ENCODE data around the gene PSEN2.
"Not testable (repeated sequence)": the region's sequence is repeated elsewhere in the genome, so short reads cannot be mapped to it uniquely, and the experiment has no call there.

Gene PSEN2

DNA sequence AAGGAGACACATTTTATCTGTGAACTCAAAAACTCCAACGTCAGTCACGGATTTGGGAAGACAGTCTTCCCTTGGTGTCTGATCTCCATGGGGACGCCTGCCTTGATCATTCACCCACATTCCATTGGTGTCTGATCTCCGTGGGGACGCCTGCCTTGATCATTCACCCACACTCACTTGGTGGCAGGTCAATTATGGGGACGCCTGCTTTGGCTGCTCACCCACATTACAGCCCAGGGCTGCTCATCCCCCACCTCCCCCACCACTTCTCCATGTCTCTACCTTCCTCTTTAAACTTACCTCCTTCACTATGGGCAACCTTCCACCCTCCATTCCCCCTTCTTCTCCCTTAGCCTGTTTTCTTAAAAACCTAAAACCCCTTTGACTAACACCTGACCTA is 36.2 kb upstream of the PSEN2 start:
- H3K9me3 ChIP-seq; H3K36me3 ChIP-seq (replicated peaks); H3K4me1 ChIP-seq; H3K4me3 ChIP-seq; in situ Hi-C loops (cut with MboI; ENCODE audit: low sequenced_read_pairs); H3K27me3 ChIP-seq (ENCODE audit: low read depth); DNase-seq (ENCODE audit: low spot score in 2 of 2): not testable (repeated sequence)

DNA sequence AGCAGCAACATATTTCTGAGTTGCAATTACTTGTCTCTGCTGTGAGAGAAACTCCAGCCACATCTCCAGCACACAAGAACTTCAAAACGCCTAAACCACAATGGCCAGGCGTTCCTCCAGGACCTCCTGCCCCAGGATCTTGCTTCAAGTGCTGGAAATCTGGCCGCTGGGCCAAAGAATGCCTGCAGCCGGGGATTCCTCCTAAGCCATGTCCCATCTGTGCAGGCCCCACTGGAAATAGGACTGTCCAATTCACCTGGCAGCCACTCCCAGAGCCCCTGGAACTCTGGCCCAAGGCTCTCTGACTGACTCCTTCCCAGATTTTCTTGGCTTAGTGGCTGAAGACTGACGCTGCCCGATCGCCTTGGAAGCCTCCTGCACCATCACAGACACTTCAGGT is 35.0 kb upstream of the PSEN2 start:
- in situ Hi-C loops (cut with MboI; ENCODE audit: low sequenced_read_pairs); H3K4me3 ChIP-seq; DNase-seq (ENCODE audit: low spot score in 2 of 2); H3K4me1 ChIP-seq; H3K27me3 ChIP-seq (ENCODE audit: low read depth); H3K36me3 ChIP-seq (replicated peaks); H3K9me3 ChIP-seq: not testable (repeated sequence)

DNA sequence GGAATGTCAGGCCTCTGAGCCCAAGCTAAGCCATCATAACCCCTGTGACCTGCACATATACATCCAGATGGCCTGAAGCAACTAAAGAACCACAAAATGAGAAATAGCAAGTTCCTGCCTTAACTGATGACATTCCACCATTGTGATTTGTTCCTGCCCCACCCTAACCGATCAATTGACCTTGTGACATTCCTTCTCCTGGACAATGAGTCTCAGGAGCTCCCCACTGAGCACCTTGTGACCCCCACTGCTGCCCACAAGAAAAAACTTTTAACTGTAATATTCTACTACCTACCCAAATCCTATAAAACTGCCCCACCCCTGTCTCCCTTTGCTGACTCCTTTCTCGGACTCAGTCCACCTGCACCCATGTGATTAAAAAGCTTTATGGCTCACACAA is 32.5 kb upstream of the PSEN2 start:
- H3K36me3 ChIP-seq (replicated peaks); H3K9me3 ChIP-seq; H3K4me1 ChIP-seq; H3K4me3 ChIP-seq; H3K27me3 ChIP-seq (ENCODE audit: low read depth); in situ Hi-C loops (cut with MboI; ENCODE audit: low sequenced_read_pairs); DNase-seq (ENCODE audit: low spot score in 2 of 2): not testable (repeated sequence)

DNA sequence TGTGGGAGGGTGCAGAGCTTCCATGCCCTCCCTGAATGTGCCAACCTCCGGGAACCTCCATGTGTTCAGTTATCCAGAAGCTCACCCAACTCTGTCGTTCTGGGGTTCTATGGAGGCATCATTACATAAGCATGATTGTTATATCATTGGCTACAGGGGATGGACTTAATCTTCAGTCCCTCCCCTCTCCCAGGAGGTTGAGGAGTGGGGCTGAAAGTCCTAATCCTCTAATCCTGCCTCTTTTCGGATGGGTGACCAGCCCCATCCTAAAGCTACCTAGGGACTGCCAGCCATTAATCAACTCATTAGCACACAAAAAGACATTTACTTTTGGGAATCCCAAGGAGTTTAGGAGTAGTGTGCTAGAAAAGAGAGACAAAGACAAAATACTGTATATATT is 32.0 kb upstream of the PSEN2 start:
- Histone ChIP-seq H3K27me3 (ENCODE audit: low read depth) (no peaks in the 10 kb centered on the region), H3K9me3 (no peaks in the 10 kb centered on the region; the same call in 1 of the 2 replicates), H3K4me1 (no peaks in the 10 kb centered on the region; the same call in 1 of the 2 replicates), H3K36me3 (replicated peaks) (no peaks in the 10 kb centered on the region), H3K4me3 (no peak overlapping the region)
- in situ Hi-C loops (cut with MboI; ENCODE audit: low sequenced_read_pairs) = no loop called here
- DNase-seq (ENCODE audit: low spot score in 2 of 2) = no peak

DNA sequence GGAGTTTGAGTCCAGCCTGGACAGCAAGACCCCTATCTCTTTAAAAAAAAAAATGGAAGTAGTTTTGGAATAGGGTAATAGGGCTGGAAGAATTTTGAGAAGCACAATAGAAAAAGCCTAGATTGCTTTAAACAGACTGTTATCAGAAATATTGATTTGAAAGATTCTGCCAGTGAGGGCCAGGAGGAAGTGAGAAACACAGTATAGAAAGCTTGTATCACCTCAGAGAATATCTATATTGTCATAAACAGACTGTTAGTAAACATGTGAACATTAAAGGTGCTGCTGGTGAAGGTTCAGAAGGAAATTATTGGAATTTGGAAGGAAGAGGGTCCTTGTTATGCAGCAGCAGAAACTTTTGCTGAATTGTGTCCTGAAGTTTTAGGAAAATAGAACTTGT is 24.8 kb upstream of the PSEN2 start:
- Histone ChIP-seq H3K9me3 (no peaks in the 10 kb centered on the region), H3K36me3 (replicated peaks) (no peaks in the 10 kb centered on the region), H3K4me1 (peaks cover 6% of the 10 kb centered on the region), H3K27me3 (ENCODE audit: low read depth) (no peaks in the 10 kb centered on the region), H3K4me3 (no peak overlapping the region)
- in situ Hi-C loops (cut with MboI; ENCODE audit: low sequenced_read_pairs) = no loop called here
- DNase-seq (ENCODE audit: low spot score in 2 of 2) = no peak

GRCh38 chr1:226846786-226847185 is 23.6 kb upstream of the PSEN2 start:
- H3K4me3 ChIP-seq = no peak overlapping the region
- H3K4me1 ChIP-seq = peaks cover 16% of the 10 kb centered on the region
- H3K36me3 ChIP-seq (replicated peaks) = no peaks in the 10 kb centered on the region
- H3K9me3 ChIP-seq = no peaks in the 10 kb centered on the region
- DNase-seq (ENCODE audit: low spot score in 2 of 2) = no peak
- in situ Hi-C loops (cut with MboI; ENCODE audit: low sequenced_read_pairs) = no loop called here
- H3K27me3 ChIP-seq (ENCODE audit: low read depth) = no peaks in the 10 kb centered on the region

- H3K4me3 ChIP-seq; H3K36me3 ChIP-seq (replicated peaks); H3K27me3 ChIP-seq (ENCODE audit: low read depth); DNase-seq (ENCODE audit: low spot score in 2 of 2); in situ Hi-C loops (cut with MboI; ENCODE audit: low sequenced_read_pairs); H3K9me3 ChIP-seq: not testable (repeated sequence)
- peaks cover 11% of the 10 kb centered on the region for H3K4me1 ChIP-seq
These were observed 15.9 kb upstream of the PSEN2 start for GRCh38 chr1:226854548-226854947.

- in situ Hi-C loops (cut with MboI; ENCODE audit: low sequenced_read_pairs) = no loop called here
- no peaks in the 10 kb centered on the region for H3K27me3 ChIP-seq (ENCODE audit: low read depth)
- no peaks in the 10 kb centered on the region for H3K36me3 ChIP-seq (replicated peaks)
- no peaks in the 10 kb centered on the region for H3K9me3 ChIP-seq
- no peak for DNase-seq (ENCODE audit: low spot score in 2 of 2)
- no peak overlapping the region for H3K4me3 ChIP-seq
- H3K4me1 ChIP-seq = peaks cover 8% of the 10 kb centered on the region
These were observed 7.5 kb upstream of the PSEN2 start for GRCh38 chr1:226862890-226863289.

DNA sequence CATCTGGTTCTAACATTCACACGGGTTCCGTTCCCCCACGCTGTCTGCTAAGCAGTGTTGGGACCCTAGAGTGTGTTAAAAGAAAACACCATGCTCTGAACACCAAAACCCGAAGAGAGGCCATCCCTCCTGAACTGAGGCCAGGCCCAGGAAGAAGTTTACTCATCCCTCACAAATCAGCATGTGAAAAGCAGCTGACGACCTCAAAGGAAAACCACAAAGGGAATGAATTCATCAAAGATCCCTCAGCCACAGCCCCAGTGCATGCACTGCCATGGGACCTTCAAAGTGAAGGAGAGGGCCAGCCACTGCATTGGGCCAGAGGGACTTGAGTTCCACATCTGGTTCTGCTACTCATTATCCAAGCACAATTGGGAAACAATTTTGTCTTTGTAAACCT is 7.0 kb upstream of the PSEN2 start:
- no peaks in the 10 kb centered on the region for H3K9me3 ChIP-seq
- no peaks in the 10 kb centered on the region for H3K36me3 ChIP-seq (replicated peaks)
- peak; percentile 39 to 41 for DNase-seq (ENCODE audit: low spot score in 2 of 2)
- in situ Hi-C loops (cut with MboI; ENCODE audit: low sequenced_read_pairs) = no loop called here
- H3K4me3 ChIP-seq = no peak overlapping the region
- no peaks in the 10 kb centered on the region for H3K27me3 ChIP-seq (ENCODE audit: low read depth)
- H3K4me1 ChIP-seq = peaks cover 8% of the 10 kb centered on the region

- no peak for DNase-seq (ENCODE audit: low spot score in 2 of 2)
- Histone ChIP-seq H3K27me3 (ENCODE audit: low read depth) (no peaks in the 10 kb centered on the region), H3K36me3 (replicated peaks) (no peaks in the 10 kb centered on the region), H3K4me3 (no peak overlapping the region), H3K9me3 (no peaks in the 10 kb centered on the region), H3K4me1 (peaks cover 8% of the 10 kb centered on the region)
- in situ Hi-C loops (cut with MboI; ENCODE audit: low sequenced_read_pairs) = no loop called here
These were observed 6.1 kb upstream of the PSEN2 start for GRCh38 chr1:226864311-226864710.

GRCh38 chr1:226865590-226865989 is 4.8 kb upstream of the PSEN2 start:
- Histone ChIP-seq H3K4me1 (peaks cover 11% of the 10 kb centered on the region), H3K36me3 (replicated peaks) (no peaks in the 10 kb centered on the region), H3K27me3 (ENCODE audit: low read depth) (no peaks in the 10 kb centered on the region), H3K4me3 (no peak overlapping the region), H3K9me3 (no peaks in the 10 kb centered on the region)
- in situ Hi-C loops (cut with MboI; ENCODE audit: low sequenced_read_pairs) = no loop called here
- DNase-seq (ENCODE audit: low spot score in 2 of 2) = no peak

DNA sequence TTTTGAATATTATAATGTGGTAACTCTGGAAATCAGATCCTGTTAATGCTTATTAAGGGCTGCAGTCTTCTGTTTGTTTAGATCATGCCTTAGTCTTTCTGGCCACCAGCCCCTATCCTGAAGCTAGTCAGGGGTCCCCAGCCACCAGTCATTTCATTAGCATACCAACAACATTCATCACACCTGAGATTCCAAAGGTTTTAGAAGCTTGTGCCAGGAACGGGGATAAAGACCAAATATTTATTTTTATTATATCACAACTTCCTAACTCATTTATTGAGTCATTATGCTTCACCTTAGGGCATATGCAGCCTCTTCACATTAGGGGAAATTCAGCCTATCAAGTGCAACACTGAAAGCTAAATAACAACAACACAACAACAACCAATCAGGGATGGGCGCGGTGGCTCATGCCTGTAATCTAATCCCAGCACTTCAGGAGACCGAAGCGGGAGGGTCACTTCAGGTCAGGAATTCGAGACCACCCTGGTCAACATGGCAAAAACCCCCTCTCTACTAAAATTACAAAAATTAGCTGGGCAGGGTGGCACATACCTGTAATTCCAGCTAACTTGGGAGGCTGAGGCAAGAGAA is 2.9 kb upstream of the PSEN2 start:
- peaks cover 22% of the 10 kb centered on the region for H3K4me1 ChIP-seq
- no peaks in the 10 kb centered on the region for H3K9me3 ChIP-seq
- H3K27me3 ChIP-seq (ENCODE audit: low read depth) = no peaks in the 10 kb centered on the region
- H3K36me3 ChIP-seq (replicated peaks) = no peaks in the 10 kb centered on the region
- in situ Hi-C loops (cut with MboI; ENCODE audit: low sequenced_read_pairs) = no loop called here
- H3K4me3 ChIP-seq = no peak overlapping the region
- no peak for DNase-seq (ENCODE audit: low spot score in 2 of 2)

DNA sequence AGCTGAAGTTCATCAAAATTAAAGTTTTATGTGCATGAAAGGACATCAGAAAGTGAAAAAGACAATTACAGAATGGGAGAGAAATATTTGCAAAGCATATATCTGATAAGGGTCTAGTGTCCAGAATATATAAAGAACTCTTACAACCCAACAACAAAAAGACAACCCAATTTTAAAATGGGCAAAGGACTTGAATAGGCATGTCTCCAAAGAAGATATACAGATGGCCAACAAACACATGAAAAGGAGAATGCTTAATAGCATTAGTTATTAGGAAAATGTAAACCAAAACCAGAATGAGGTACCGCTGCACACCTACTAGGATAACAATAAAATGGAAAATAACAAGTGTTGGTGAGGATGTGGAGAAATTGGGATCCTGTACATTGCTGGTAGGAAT is 1.7 kb upstream of the PSEN2 start:
- Histone ChIP-seq H3K4me1 (peaks cover 15% of the 10 kb centered on the region), H3K36me3 (replicated peaks) (no peaks in the 10 kb centered on the region), H3K27me3 (ENCODE audit: low read depth) (no peaks in the 10 kb centered on the region), H3K4me3 (no peak overlapping the region), H3K9me3 (no peaks in the 10 kb centered on the region)
- in situ Hi-C loops (cut with MboI; ENCODE audit: low sequenced_read_pairs) = no loop called here
- DNase-seq (ENCODE audit: low spot score in 2 of 2) = no peak

DNA sequence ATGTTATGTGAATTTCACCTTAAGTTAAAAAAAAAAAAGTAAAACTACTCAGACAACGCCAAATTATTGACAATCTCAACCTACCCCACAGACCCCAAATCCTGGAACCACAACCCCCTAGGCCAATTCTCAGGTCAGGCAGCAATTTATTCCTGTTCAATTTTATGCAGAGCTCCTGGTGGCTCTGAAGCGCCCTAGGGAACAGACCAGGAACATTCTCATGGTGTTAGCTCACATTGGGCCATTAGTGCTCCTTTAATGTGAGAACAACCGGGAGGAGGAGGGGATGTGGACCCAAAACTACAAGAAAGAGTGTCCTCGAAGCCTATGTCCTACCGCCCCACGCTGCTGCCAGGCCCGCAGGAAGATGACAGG is 403 bp upstream of the PSEN2 start:
- in situ Hi-C loops (cut with MboI; ENCODE audit: low sequenced_read_pairs) = no loop called here
- H3K27me3 ChIP-seq (ENCODE audit: low read depth) = no peaks in the 10 kb centered on the region
- H3K4me3 ChIP-seq = peak overlapping the region; percentile 54
- H3K36me3 ChIP-seq (replicated peaks) = 0 out of 2 replicates have a peak, but pooled peaks cover 2% of the 10 kb centered on the region
- H3K4me1 ChIP-seq = peaks cover 19% of the 10 kb centered on the region
- no peak for DNase-seq (ENCODE audit: low spot score in 2 of 2)
- no peaks in the 10 kb centered on the region for H3K9me3 ChIP-seq

DNA sequence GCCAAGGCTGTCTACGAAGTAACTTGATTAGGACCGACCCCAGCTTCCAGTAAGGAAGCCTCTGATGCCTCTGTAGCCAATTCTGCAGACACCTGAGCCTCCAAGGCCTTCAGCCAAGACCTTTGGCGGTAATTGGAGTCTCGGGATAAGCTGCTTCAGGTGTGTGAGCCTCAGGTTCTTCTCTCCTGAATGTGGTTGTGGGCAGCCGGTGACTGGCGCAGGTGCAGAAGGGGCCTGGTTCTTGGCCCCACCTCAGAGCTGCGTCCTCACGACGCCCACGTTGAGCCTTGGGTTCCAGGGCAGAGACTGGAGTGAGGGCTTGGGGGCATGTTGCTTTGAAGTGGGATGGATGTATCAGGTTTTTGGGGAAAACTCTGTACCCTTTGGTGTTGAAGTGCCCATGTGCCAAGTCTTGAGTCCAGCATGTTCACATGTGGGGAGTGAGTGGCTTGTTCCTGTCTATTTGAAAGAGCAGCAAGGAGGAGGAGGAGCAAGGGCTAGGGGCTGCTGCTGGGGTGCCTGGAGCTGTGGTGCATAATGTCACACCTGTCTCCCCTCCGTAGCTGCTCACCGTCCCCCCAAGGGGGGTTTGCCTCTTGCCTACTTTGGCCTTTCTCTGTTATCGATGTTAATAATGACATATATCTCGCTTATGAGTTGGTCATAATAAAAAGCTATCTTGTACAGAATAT is 1.4 kb downstream of the PSEN2 start:
- Histone ChIP-seq H3K4me3 (peak overlapping the region; percentile 54), H3K27me3 (ENCODE audit: low read depth) (no peaks in the 10 kb centered on the region), H3K9me3 (no peaks in the 10 kb centered on the region), H3K4me1 (peaks cover 19% of the 10 kb centered on the region), H3K36me3 (replicated peaks) (peaks cover 12% of the 10 kb centered on the region)
- no peak for DNase-seq (ENCODE audit: low spot score in 2 of 2)
- in situ Hi-C loops (cut with MboI; ENCODE audit: low sequenced_read_pairs) = no loop called here
